ENCODE data around the gene ZNHIT2.

- TF ChIP-seq CTCF (IDR thresholded peaks at IDR 0.05): no peak
- no peak for TF ChIP-seq ZFX (IDR thresholded peaks at IDR 0.05; ENCODE audit: borderline replicate concordance)
Observed at GRCh38 chr11:65090628-65091027, 26.9 kb downstream of the ZNHIT2 start.
